Cardiac fibroblast (primary cell): ENCODE data around the gene MAP3K9.

Experiments used
- DNase-seq, 2 donors: peaks; one replicate each; pipeline versions ENCODE4 v3.0.0 to v3.0.0-alpha.2; 2010; ENCODE audit warnings: low read depth in 2 of 2
- H3K4me3 ChIP-seq, 2 donors: replicated peaks in 1 of 2; 1 replicate in 1 of 2; 2 replicates in 1 of 2; pipeline ENCODE4 v1.5.1; 2011; ENCODE audit warnings: low read depth in 2 of 2, low read length in 2 of 2, mild to moderate bottlenecking in 2 of 2, moderate library complexity in 1 of 2
- TF ChIP-seq, protein P1 (sequence below): IDR thresholded peaks from one replicate; pipeline ENCODE4 v1.5.1; 2011; ENCODE audit warnings: low read depth, mild to moderate bottlenecking, low read length, inconsistent platforms

Gene MAP3K9

DNA sequence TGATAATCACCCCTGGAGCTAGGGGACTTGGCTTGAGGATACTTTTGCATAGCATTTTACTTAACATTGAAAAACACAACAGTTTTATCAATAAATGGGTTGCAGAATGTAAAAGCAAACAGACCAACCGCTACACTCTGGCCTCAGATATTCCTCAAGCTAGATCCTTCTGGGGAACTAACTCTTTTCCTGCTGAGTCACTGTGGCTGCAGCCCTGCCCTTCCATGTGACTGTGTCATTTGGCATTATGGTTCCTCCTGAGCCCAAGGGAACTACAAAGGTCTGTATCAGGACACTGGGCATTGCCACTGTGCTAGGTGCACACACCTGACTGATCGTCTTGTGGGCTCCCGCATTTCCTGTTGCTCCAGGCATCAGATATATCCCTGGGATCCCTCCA, 111.0 kb downstream of the MAP3K9 start:
- DNase-seq: peak; percentile 22 to 25
- no peak overlapping the region for H3K4me3 ChIP-seq
- TF ChIP-seq, protein P1, sequence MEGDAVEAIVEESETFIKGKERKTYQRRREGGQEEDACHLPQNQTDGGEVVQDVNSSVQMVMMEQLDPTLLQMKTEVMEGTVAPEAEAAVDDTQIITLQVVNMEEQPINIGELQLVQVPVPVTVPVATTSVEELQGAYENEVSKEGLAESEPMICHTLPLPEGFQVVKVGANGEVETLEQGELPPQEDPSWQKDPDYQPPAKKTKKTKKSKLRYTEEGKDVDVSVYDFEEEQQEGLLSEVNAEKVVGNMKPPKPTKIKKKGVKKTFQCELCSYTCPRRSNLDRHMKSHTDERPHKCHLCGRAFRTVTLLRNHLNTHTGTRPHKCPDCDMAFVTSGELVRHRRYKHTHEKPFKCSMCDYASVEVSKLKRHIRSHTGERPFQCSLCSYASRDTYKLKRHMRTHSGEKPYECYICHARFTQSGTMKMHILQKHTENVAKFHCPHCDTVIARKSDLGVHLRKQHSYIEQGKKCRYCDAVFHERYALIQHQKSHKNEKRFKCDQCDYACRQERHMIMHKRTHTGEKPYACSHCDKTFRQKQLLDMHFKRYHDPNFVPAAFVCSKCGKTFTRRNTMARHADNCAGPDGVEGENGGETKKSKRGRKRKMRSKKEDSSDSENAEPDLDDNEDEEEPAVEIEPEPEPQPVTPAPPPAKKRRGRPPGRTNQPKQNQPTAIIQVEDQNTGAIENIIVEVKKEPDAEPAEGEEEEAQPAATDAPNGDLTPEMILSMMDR: no peak

DNA sequence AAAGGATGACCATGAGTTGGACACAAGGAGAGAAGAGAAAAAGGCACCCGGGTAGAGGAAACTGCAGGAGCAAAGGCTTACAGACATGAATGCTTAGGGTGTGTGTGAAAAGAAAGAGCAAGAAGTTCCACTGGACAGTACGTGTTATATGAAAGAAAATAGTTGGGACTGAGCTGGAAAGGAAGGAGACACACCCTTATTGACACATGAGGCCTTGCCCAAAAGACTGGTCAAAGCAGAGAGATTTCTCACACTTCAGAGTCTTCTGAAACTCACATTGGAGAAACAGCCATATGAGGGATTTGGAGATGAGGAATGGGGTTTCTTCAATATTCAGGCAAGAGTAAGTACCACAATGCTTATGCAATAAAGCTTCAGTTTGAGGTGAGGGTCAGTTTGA, 111.6 kb downstream of the MAP3K9 start:
- TF ChIP-seq, protein P1: no peak
- H3K4me3 ChIP-seq: no peak overlapping the region
- no peak for DNase-seq

DNA sequence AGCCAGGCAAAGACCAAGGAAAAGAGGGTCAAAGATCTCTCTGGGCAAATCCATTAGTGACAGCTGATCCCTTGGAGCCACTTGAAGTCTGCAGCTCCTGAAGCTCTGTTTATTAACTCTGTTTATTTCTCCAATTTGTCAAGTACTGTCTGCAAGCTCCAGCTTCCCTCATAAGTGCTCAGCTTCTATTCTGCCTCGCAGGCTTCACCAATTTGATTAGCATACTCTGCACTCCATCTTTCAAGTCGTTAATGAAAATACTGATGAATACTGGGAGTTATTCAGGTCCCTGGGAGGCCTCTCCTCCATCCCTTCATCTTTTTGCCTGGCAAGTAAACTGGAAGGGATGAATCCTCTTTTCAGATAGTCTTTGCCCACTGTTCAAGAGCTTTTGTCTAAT, 113.3 kb downstream of the MAP3K9 start:
- TF ChIP-seq, protein P1: no peak
- no peak for DNase-seq
- no peak overlapping the region for H3K4me3 ChIP-seq

DNA sequence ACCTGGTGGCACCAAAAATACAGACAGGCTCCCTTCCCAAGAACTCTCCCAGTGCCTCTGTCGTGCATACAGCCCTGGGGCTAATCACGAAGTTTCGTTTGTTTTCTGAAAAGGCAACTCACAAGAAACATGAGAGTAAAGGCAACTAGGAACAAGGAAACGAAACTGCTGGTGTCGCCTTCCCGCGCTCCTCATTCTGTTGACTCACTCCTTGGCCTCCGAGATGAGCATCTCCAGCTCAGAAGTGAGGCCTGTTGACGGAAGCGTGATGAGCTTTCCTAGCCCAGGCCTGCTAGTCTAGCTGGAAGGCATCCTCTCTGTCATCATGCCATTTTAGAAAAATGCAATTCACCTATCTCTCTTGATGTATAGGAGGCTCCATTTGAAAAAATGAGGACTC, 117.1 kb downstream of the MAP3K9 start:
- TF ChIP-seq, protein P1: no peak
- H3K4me3 ChIP-seq: no peak overlapping the region
- DNase-seq: no peak

DNA sequence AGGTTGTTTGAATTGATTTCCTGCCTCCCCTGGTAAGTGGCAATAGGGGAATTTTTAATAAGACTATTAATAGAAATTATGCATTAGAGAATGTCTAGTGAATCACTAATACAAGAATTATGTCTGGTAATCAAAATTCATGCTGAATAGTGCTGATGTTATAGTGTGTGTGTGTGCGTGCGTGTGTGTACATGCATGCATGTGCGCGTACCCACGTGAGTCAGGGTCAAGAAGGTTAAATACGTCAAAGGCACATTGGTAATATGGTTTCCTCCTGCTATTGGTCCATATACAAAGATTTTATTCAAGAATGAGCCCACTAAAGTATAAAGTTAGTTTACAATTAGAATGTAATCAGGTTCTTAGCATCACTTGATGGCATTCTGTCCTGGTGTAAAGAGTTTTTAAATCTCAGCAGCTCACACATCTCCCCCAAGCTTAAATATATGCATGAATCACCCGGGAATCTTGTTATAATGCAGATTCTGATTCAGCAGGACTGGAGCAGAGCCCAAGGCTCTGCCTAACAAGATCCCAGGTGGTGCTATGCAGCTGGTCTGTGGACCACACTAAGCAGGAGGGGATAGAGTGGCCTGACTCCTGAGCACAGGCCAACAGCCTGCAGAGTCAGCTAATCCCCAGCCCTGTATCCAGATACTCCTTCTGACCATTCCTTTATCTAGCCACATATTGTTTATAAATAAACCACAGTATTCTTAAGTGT, 123.7 kb downstream of the MAP3K9 start:
- TF ChIP-seq, protein P1: no peak
- no peak overlapping the region for H3K4me3 ChIP-seq
- no peak for DNase-seq

DNA sequence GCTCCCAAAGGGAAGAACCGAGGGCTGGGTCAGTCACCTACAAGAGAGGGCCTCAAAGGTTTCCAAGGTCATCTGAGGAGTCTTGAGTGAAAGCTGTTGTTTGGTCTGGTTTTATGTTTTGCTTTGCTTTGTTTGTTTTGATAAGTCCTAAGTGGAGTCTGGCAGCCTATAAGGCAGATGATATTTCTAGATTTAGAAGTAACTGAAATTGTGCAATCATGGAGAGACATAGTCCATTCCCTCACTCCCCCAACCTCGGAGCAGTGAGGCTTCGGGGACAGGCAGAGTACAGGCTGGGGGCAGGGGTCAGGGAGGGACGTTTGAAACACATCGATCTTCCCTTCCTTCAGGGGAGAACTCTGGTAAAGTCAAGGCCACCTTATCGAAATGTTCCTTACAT, 125.3 kb downstream of the MAP3K9 start:
- no peak overlapping the region for H3K4me3 ChIP-seq
- TF ChIP-seq, protein P1: no peak
- DNase-seq: no peak

DNA sequence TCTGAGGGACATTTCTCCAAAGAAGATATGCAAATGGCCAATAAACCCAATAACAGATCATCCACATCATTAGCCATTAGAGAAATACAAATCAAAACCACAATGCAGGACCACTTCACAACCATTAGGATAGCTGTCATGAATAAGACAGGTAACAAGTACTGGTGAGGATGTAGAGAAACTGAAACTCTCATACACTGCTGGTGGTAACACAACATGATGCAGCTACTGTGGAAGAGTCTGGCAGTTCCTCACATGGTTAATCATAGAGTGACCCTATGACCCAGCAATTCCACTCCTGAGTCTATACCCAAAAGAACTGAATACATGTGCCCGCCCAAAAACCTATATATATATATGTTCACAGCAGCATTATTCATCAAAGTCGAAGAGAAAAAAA, 128.6 kb downstream of the MAP3K9 start:
- TF ChIP-seq, protein P1: no peak
- DNase-seq: no peak

More for the DNA sequence above, 128.6 kb downstream of the MAP3K9 start:
- no peak overlapping the region for H3K4me3 ChIP-seq
